Rectal smooth muscle tissue (tissue), 1 donor: Measurements from ENCODE around the gene NPAS3.

ENCODE experiments used
- H3K27ac ChIP-seq: one replicate; pipeline ENCODE4 v1.7.0; 2013; ENCODE audit warnings: low read depth, low read length, inconsistent platforms
- H3K27me3 ChIP-seq: one replicate; pipeline ENCODE4 v1.7.0; 2013; ENCODE audit warnings: low read length; ENCODE audit not compliant: control insufficient read depth, insufficient read depth
- H3K36me3 ChIP-seq: one replicate; pipeline ENCODE4 v1.7.0; 2013; ENCODE audit warnings: low read length; ENCODE audit not compliant: control insufficient read depth, insufficient read depth
- H3K4me1 ChIP-seq: one replicate; pipeline ENCODE4 v1.7.0; 2013; ENCODE audit warnings: low read length; ENCODE audit not compliant: control insufficient read depth, insufficient read depth
- H3K4me3 ChIP-seq: one replicate; pipeline ENCODE4 v1.7.0; 2013; ENCODE audit warnings: low read length
- H3K9ac ChIP-seq: one replicate; pipeline ENCODE4 v1.7.0; 2013; ENCODE audit warnings: low read length

Gene NPAS3

DNA sequence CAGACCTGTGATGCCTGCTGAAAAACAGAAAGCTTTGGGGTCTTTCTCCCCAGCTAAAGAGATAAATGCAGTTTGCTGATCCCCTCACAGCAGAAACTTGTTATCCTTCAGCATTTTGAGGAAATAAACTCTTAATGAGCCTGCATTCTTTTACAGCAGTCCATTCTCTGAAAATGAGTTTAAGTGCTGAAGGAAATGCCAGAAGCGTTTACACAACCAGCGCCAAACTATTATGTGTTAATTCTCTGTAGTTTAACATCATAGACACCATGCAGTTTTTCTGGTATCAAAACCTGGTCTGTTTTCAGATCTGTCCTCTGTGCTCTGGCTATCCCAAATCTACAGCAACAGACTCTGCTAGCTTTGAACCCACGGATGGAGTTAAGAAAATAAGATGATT, 291.3 kb downstream of the NPAS3 start:
- Histone ChIP-seq H3K27ac (no peak overlapping the region), H3K4me3 (no peak overlapping the region), H3K36me3 (no peaks in the 10 kb centered on the region), H3K27me3 (no peaks in the 10 kb centered on the region), H3K9ac (no peak overlapping the region), H3K4me1 (peaks cover 3% of the 10 kb centered on the region)

GRCh38 chr14:33232031-33232430, 293.4 kb downstream of the NPAS3 start:
- Histone ChIP-seq H3K4me1 (peaks cover 3% of the 10 kb centered on the region), H3K27ac (no peak overlapping the region), H3K27me3 (no peaks in the 10 kb centered on the region), H3K36me3 (no peaks in the 10 kb centered on the region), H3K4me3 (no peak overlapping the region), H3K9ac (no peak overlapping the region)

DNA sequence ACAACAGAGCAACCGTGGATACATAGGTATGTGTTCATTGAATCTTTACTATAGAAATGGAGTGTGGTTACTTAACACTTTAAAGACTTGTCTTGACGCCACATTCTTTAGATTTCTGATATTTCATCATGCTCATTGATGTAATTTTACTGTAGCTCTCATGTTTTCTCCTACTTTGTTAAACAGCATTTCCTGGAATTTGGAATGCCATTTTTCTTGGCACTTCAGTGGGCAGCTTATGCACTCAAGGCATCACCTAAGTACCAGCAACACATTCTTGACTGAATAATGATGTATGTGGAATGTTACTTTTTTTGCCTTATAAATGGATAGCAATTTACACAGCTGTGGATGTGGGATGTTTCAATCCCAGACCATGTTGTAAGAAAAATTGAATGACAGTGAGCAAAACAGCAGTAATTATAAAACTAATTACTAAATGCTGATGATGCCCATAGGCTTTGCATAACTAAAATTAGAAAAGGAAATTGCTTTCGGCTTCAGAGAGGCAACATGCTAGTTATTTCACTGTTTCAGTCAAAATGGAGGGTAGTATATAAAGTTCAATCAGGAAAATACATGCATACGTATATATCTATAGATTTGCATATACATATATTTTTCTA, 298.5 kb downstream of the NPAS3 start:
- no peaks in the 10 kb centered on the region for H3K27me3 ChIP-seq
- H3K4me3 ChIP-seq, result no peak overlapping the region
- no peak overlapping the region for H3K27ac ChIP-seq
- no peak overlapping the region for H3K9ac ChIP-seq
- H3K36me3 ChIP-seq, result no peaks in the 10 kb centered on the region
- H3K4me1 ChIP-seq, result no peaks in the 10 kb centered on the region

- H3K27ac ChIP-seq, result no peak overlapping the region
- no peak overlapping the region for H3K9ac ChIP-seq
- no peaks in the 10 kb centered on the region for H3K4me1 ChIP-seq
- H3K27me3 ChIP-seq, result no peaks in the 10 kb centered on the region
- H3K36me3 ChIP-seq, result no peaks in the 10 kb centered on the region
- no peak overlapping the region for H3K4me3 ChIP-seq
Observed at GRCh38 chr14:33239465-33239864, 300.8 kb downstream of the NPAS3 start.

GRCh38 chr14:33240466-33240865, 301.8 kb downstream of the NPAS3 start:
- H3K27ac ChIP-seq, result no peak overlapping the region
- no peak overlapping the region for H3K9ac ChIP-seq

DNA sequence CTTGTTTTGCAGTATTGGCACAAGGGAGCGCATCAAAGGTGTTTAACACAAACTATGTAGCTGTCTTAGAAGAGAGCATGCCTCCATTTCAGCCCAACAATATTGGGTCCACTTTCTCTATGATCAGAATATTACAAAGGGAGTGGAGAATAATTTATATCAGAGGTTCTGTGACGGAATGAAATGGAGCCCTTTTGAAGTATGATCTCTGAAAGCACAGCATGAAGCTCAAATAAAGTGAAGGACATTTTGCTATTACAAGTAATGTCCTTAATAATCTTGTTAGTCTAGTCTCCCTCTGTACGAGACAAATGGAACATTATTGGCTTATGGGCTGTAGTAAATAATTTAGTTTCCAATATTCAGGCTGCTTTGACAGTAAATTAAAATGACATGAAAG, 302.7 kb downstream of the NPAS3 start:
- H3K27ac ChIP-seq, result no peak overlapping the region
- no peaks in the 10 kb centered on the region for H3K36me3 ChIP-seq
- H3K9ac ChIP-seq, result no peak overlapping the region
- H3K27me3 ChIP-seq, result no peaks in the 10 kb centered on the region
- no peak overlapping the region for H3K4me3 ChIP-seq
- no peaks in the 10 kb centered on the region for H3K4me1 ChIP-seq

More at GRCh38 chr14:33240466-33240865, 301.8 kb downstream of the NPAS3 start:
- Histone ChIP-seq H3K36me3 (no peaks in the 10 kb centered on the region), H3K4me3 (no peak overlapping the region), H3K4me1 (no peaks in the 10 kb centered on the region), H3K27me3 (no peaks in the 10 kb centered on the region)

DNA sequence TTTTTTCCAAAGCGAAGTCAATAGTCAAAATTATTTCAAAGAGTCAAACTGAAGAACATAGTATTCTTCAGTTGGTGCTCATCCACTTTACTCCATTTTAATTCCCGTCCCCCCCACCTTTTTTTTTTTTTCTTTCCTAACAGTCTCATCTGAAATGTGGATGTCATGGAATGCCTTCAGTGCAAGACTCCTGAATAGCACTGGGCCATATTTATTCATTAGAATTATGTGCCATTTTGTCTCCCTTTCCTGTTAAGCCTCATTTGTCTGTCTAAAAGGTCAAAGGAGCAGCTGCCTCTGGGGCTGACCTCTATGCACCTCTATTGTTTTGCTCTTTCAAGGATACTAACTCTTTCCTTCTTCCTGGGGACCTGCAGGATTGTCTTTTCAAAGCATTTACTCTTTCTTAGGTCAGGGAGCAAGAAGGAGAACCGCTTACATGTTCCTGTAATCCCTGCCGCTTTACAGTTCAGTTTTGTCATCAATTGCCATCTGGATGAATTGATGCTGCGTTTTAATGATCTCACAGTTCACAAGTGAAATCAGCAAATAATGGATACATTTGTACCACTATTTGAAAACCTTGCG, 310.6 kb downstream of the NPAS3 start:
- Histone ChIP-seq H3K4me1 (no peaks in the 10 kb centered on the region), H3K27ac (no peak overlapping the region), H3K36me3 (no peaks in the 10 kb centered on the region), H3K27me3 (no peaks in the 10 kb centered on the region), H3K9ac (no peak overlapping the region), H3K4me3 (no peak overlapping the region)

- no peak overlapping the region for H3K4me3 ChIP-seq
- no peaks in the 10 kb centered on the region for H3K36me3 ChIP-seq
- no peaks in the 10 kb centered on the region for H3K27me3 ChIP-seq
- no peak overlapping the region for H3K9ac ChIP-seq
- H3K4me1 ChIP-seq, result no peaks in the 10 kb centered on the region
- no peak overlapping the region for H3K27ac ChIP-seq
Observed at GRCh38 chr14:33250963-33251362, 312.3 kb downstream of the NPAS3 start.

DNA sequence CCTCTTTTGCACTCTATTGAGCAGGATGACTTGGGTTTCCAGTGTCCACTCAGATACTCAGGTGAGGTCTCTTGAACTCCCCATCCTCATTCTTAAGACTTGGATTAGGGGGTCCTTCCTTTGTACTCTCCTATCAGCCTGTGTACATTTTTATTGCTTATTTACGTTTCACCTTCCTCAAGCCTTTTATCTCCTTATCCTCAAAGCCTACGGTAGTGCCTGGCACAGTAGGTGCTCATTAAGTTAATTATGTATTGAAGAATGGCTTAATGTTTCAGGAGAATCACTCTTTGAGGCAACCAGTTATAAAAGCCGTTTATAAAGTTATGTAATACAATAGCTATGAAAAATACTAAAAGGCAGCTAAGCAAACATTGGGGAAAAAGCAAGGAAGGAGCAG, 315.7 kb downstream of the NPAS3 start:
- Histone ChIP-seq H3K27me3 (no peaks in the 10 kb centered on the region), H3K4me3 (no peak overlapping the region), H3K27ac (no peak overlapping the region), H3K4me1 (no peaks in the 10 kb centered on the region), H3K36me3 (no peaks in the 10 kb centered on the region), H3K9ac (no peak overlapping the region)

GRCh38 chr14:33254861-33255395, 316.2 kb downstream of the NPAS3 start:
- no peak overlapping the region for H3K9ac ChIP-seq
- H3K27ac ChIP-seq, result no peak overlapping the region
- H3K4me1 ChIP-seq, result no peaks in the 10 kb centered on the region
- no peak overlapping the region for H3K4me3 ChIP-seq
- H3K36me3 ChIP-seq, result no peaks in the 10 kb centered on the region
- H3K27me3 ChIP-seq, result no peaks in the 10 kb centered on the region

DNA sequence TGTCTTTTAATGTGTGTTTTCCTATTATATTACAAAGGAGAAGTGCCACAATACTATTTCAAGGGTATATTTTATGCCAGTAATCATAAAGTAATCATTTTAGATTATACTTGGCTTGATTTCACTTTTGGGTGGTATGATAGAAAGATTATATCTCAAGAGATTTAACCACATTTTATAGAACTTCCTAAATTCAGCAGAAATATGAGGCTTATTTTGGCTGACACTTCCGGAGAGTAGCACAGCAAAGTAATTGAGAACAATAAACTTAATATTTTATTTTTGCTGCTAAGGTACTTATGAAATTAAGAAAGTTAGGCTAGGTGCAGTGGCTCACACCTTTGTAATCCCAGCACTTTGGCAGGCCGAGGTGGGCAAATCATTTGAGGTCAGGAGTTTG, 319.1 kb downstream of the NPAS3 start:
- no peak overlapping the region for H3K9ac ChIP-seq
- H3K4me3 ChIP-seq, result no peak overlapping the region
- H3K27ac ChIP-seq, result no peak overlapping the region
- no peaks in the 10 kb centered on the region for H3K36me3 ChIP-seq
- H3K4me1 ChIP-seq, result no peaks in the 10 kb centered on the region
- H3K27me3 ChIP-seq, result no peaks in the 10 kb centered on the region

- no peaks in the 10 kb centered on the region for H3K4me1 ChIP-seq
- no peaks in the 10 kb centered on the region for H3K27me3 ChIP-seq
- no peak overlapping the region for H3K9ac ChIP-seq
- H3K36me3 ChIP-seq, result no peaks in the 10 kb centered on the region
- no peak overlapping the region for H3K4me3 ChIP-seq
- no peak overlapping the region for H3K27ac ChIP-seq
Observed at GRCh38 chr14:33259764-33260163, 321.1 kb downstream of the NPAS3 start.

DNA sequence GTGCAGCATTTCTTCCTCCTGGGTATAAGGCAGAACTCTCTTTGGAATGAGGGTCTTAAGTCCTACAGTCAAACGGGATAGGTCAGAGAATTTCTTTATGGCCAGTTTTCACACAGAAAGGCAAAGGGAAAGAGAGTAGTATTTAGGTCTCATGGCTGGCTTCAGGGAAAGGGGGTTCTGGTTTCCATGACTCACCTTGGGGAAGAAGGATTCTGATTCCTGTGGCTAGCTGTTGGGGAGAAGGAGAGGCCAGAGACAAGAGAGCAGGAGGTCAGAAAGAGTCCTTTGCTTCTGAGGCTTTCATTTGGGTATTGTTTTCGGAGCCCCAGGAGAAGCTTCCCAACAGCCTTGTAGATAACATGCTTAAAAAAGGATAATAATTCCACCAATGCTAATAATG, 332.5 kb downstream of the NPAS3 start:
- Histone ChIP-seq H3K4me3 (no peak overlapping the region), H3K36me3 (no peaks in the 10 kb centered on the region), H3K27ac (no peak overlapping the region), H3K4me1 (no peaks in the 10 kb centered on the region), H3K27me3 (no peaks in the 10 kb centered on the region), H3K9ac (no peak overlapping the region)
